ENCODE results near the gene GNE. TPM values are rescaled to one million over a fixed set of nuclear protein-coding genes. Genes with fewer than 3 reads are reported as not detected.
A peak's percentile ranks its signal among the peaks of the same experiment; 100 is the strongest.

The GNE gene
- total RNA-seq, 1 experiment from 2014 or later, result 15.2 TPM

GRCh38 chr9:36280989-36281388 is 22.7 kb upstream of the GNE start:
- Mint-ChIP-seq H3K36me3 (ENCODE audit: insufficient read depth, unreplicated experiment) (no peaks in the 10 kb centered on the region), H3K4me1 (ENCODE audit: low read depth, unreplicated experiment) (no peaks in the 10 kb centered on the region), H3K4me3 (ENCODE audit: unreplicated experiment) (no peak overlapping the region), H3K27me3 (ENCODE audit: insufficient read depth, unreplicated experiment) (no peaks in the 10 kb centered on the region), H3K9me3 (ENCODE audit: unreplicated experiment) (peaks cover 9% of the 10 kb centered on the region), H3K27ac (ENCODE audit: unreplicated experiment) (no peak overlapping the region)
- CTCF ChIA-PET, result no interaction called here
- H3K4me3 ChIP-seq (ENCODE audit: low read depth, low read length), result no peak overlapping the region
- H3K27me3 ChIP-seq (replicated peaks; ENCODE audit: control insufficient read depth, insufficient read depth, low read length), result no peaks in the 10 kb centered on the region
- BruUV-seq (replicated peaks), result no TSS peak
- intact Hi-C loops (cut with micrococcal nuclease; ENCODE audit: unreplicated experiment), result no loop called here
- no peaks in the 10 kb centered on the region for H3K9me3 ChIP-seq
- DNase-seq, result no peak
- TF ChIP-seq CTCF (IDR thresholded peaks at IDR 0.05; ENCODE audit: insufficient read depth in 1 of 2, low read depth in 1 of 2, low read length in 1 of 2, severe bottlenecking in 1 of 2, unreplicated experiment in 1 of 2), result no peak
- no peaks in the 10 kb centered on the region for H3K36me3 ChIP-seq (ENCODE audit: control insufficient read depth, insufficient read depth, low read length)
- peaks cover 9% of the 10 kb centered on the region; the same call in 1 of the 2 replicates for H3K4me1 ChIP-seq
- POLR2A ChIA-PET, result interaction anchor here (0.5 to 0.6 kb wide), 2 partner anchors 23 to 755 kb away, joined by 3 read pairs; partner anchors contain the start of gene GNE

GRCh38 chr9:36278243-36278642 is 20.0 kb upstream of the GNE start:
- no TSS peak for BruUV-seq (replicated peaks)
- intact Hi-C loops (cut with micrococcal nuclease; ENCODE audit: unreplicated experiment), result no loop called here
- Mint-ChIP-seq H3K36me3 (ENCODE audit: insufficient read depth, unreplicated experiment) (peaks cover 12% of the 10 kb centered on the region), H3K4me3 (ENCODE audit: unreplicated experiment) (peak overlapping the region; percentile 29), H3K4me1 (ENCODE audit: low read depth, unreplicated experiment) (peaks cover 15% of the 10 kb centered on the region), H3K27me3 (ENCODE audit: insufficient read depth, unreplicated experiment) (no peaks in the 10 kb centered on the region), H3K27ac (ENCODE audit: unreplicated experiment) (peak overlapping the region; percentile 32), H3K9me3 (ENCODE audit: unreplicated experiment) (peaks cover 18% of the 10 kb centered on the region)
- Histone ChIP-seq H3K4me3 (ENCODE audit: low read depth, low read length) (no peak overlapping the region), H3K36me3 (ENCODE audit: control insufficient read depth, insufficient read depth, low read length) (no peaks in the 10 kb centered on the region), H3K27me3 (replicated peaks; ENCODE audit: control insufficient read depth, insufficient read depth, low read length) (no peaks in the 10 kb centered on the region), H3K4me1 (peaks cover 25% of the 10 kb centered on the region), H3K9me3 (no peaks in the 10 kb centered on the region)
- DNase-seq, result no peak
- ChIA-PET POLR2A (no interaction called here), CTCF (no interaction called here)
- no peak for TF ChIP-seq CTCF (IDR thresholded peaks at IDR 0.05; ENCODE audit: insufficient read depth in 1 of 2, low read depth in 1 of 2, low read length in 1 of 2, severe bottlenecking in 1 of 2, unreplicated experiment in 1 of 2)

GRCh38 chr9:36276781-36277181 is 18.5 kb upstream of the GNE start:
- CTCF ChIA-PET, result interaction anchor here (0.5 to 1.5 kb wide), 6 partner anchors 20 to 86 kb away, joined by 3 to 9 read pairs (median 4); partner anchors contain the start of gene CLTA
- POLR2A ChIA-PET, result interaction anchor here (0.5 to 2.0 kb wide), 5 partner anchors 10 to 86 kb away, joined by 3 to 13 read pairs (median 6); partner anchors contain the start of genes CLTA and GNE
- H3K27ac Mint-ChIP-seq (ENCODE audit: unreplicated experiment), result peak overlapping the region; percentile 45

More at GRCh38 chr9:36276781-36277181, 18.5 kb upstream of the GNE start:
- no peaks in the 10 kb centered on the region for H3K27me3 Mint-ChIP-seq (ENCODE audit: insufficient read depth, unreplicated experiment)
- no TSS peak for BruUV-seq (replicated peaks)
- peaks cover 25% of the 10 kb centered on the region for H3K4me1 Mint-ChIP-seq (ENCODE audit: low read depth, unreplicated experiment)
- intact Hi-C loops (cut with micrococcal nuclease; ENCODE audit: unreplicated experiment), result loop anchor here (1.0 to 2.0 kb wide), 2 partner anchors 14 to 44 kb away; no protein-coding TSS in a partner anchor
- Histone ChIP-seq H3K4me3 (ENCODE audit: low read depth, low read length) (peak overlapping the region; percentile 42), H3K36me3 (ENCODE audit: control insufficient read depth, insufficient read depth, low read length) (no peaks in the 10 kb centered on the region), H3K4me1 (peaks cover 30% of the 10 kb centered on the region), H3K27me3 (replicated peaks; ENCODE audit: control insufficient read depth, insufficient read depth, low read length) (no peaks in the 10 kb centered on the region), H3K9me3 (no peaks in the 10 kb centered on the region)
- H3K9me3 Mint-ChIP-seq (ENCODE audit: unreplicated experiment), result peaks cover 18% of the 10 kb centered on the region
- H3K36me3 Mint-ChIP-seq (ENCODE audit: insufficient read depth, unreplicated experiment), result peaks cover 23% of the 10 kb centered on the region
- TF ChIP-seq CTCF (IDR thresholded peaks at IDR 0.05; ENCODE audit: insufficient read depth in 1 of 2, low read depth in 1 of 2, low read length in 1 of 2, severe bottlenecking in 1 of 2, unreplicated experiment in 1 of 2), result no peak
- peak overlapping the region; percentile 72 for H3K4me3 Mint-ChIP-seq (ENCODE audit: unreplicated experiment)
- peak; percentile 68 to 74 for DNase-seq
